ENCODE results near the gene PSME4. TPM values are rescaled to one million over a fixed set of nuclear protein-coding genes. Genes with fewer than 3 reads are reported as not detected.

PSME4 gene
- total RNA-seq, 1 donor from 2014 or later, result 31.3 TPM

GRCh38 chr2:53865962-53866361, 104.8 kb downstream of the PSME4 start:
- FAIRE-seq (no peak), DNase-seq (ENCODE audit: low read depth) (peak; percentile 41)
- peaks cover 5% of the 10 kb centered on the region for H3K36me3 ChIP-seq (ENCODE audit: control insufficient read depth, insufficient read depth, low read length)
- no peak for TF ChIP-seq CTCF (IDR thresholded peaks at IDR 0.05; ENCODE audit: insufficient read depth, low read length, severe bottlenecking)
- no peak overlapping the region for H3K4me3 ChIP-seq (ENCODE audit: low read depth, low read length)
- H3K27me3 ChIP-seq (ENCODE audit: control insufficient read depth, insufficient read depth, low read length), result no peaks in the 10 kb centered on the region

- Histone ChIP-seq H3K4me3 (ENCODE audit: low read depth, low read length) (no peak overlapping the region), H3K36me3 (ENCODE audit: control insufficient read depth, insufficient read depth, low read length) (peaks cover 5% of the 10 kb centered on the region), H3K27me3 (ENCODE audit: control insufficient read depth, insufficient read depth, low read length) (no peaks in the 10 kb centered on the region)
- DNase-seq (ENCODE audit: low read depth) (peak; percentile 71), FAIRE-seq (no peak)
- TF ChIP-seq CTCF (IDR thresholded peaks at IDR 0.05; ENCODE audit: insufficient read depth, low read length, severe bottlenecking), result no peak
Observed at GRCh38 chr2:53865264-53865663, 105.5 kb downstream of the PSME4 start.

- DNase-seq (ENCODE audit: low read depth), result no peak
- Histone ChIP-seq H3K4me3 (ENCODE audit: low read depth, low read length) (no peak overlapping the region), H3K27me3 (ENCODE audit: control insufficient read depth, insufficient read depth, low read length) (no peaks in the 10 kb centered on the region), H3K36me3 (ENCODE audit: control insufficient read depth, insufficient read depth, low read length) (peaks cover 3% of the 10 kb centered on the region)
- no peak for TF ChIP-seq CTCF (IDR thresholded peaks at IDR 0.05; ENCODE audit: insufficient read depth, low read length, severe bottlenecking)
- FAIRE-seq, result no peak
Observed at GRCh38 chr2:53863538-53864227, 107.1 kb downstream of the PSME4 start.

GRCh38 chr2:53861824-53862223, 109.0 kb downstream of the PSME4 start:
- H3K27me3 ChIP-seq (ENCODE audit: control insufficient read depth, insufficient read depth, low read length), result no peaks in the 10 kb centered on the region
- TF ChIP-seq CTCF (IDR thresholded peaks at IDR 0.05; ENCODE audit: insufficient read depth, low read length, severe bottlenecking), result no peak
- FAIRE-seq (no peak), DNase-seq (ENCODE audit: low read depth) (no peak)
- H3K4me3 ChIP-seq (ENCODE audit: low read depth, low read length), result no peak overlapping the region
- H3K36me3 ChIP-seq (ENCODE audit: control insufficient read depth, insufficient read depth, low read length), result peaks cover 3% of the 10 kb centered on the region

- peaks cover 1% of the 10 kb centered on the region for H3K36me3 ChIP-seq (ENCODE audit: control insufficient read depth, insufficient read depth, low read length)
- FAIRE-seq (no peak), DNase-seq (ENCODE audit: low read depth) (peak; percentile 18)
- peak within 1 kb of the TSS; percentile 42 for H3K4me3 ChIP-seq (ENCODE audit: low read depth, low read length)
- no peaks in the 10 kb centered on the region for H3K27me3 ChIP-seq (ENCODE audit: control insufficient read depth, insufficient read depth, low read length)
- TF ChIP-seq CTCF (IDR thresholded peaks at IDR 0.05; ENCODE audit: insufficient read depth, low read length, severe bottlenecking), result no peak
Observed at GRCh38 chr2:53859206-53860181, 111.3 kb downstream of the PSME4 start, which contains the start of gene GPR75. GPR75 (minus strand) TSS chr2:53859967; CDS start chr2:53854756, 5,211 bp downstream.
